Measurements from ENCODE around the gene ZNF75A. TPM values are rescaled to one million over a fixed set of nuclear protein-coding genes. Genes with fewer than 3 reads are reported as not detected.

ZNF75A gene
- total RNA-seq, 1 donor from 2014 or later, result 28.2 TPM

Other genes starting within 250 kb of the ZNF75A start
- 261 and 520 TPM in 2 replicates for gene IL32, start 239.9 kb upstream of the ZNF75A start, total RNA-seq
- not detected in 2 replicates for gene ZSCAN10, start 206.2 kb upstream of the ZNF75A start, total RNA-seq
- 15.2 and 20.5 TPM in 2 replicates for gene ZNF205, start 192.9 kb upstream of the ZNF75A start, total RNA-seq
- 6.1 and 19.3 TPM in 2 replicates for gene ZNF213, start 170.5 kb upstream of the ZNF75A start, total RNA-seq
- not detected in 2 replicates for gene OR1F1, start 117.3 kb upstream of the ZNF75A start, total RNA-seq
- gene ZNF200, start 70.3 kb upstream of the ZNF75A start, total RNA-seq, result 13.4 and 13.7 TPM in 2 replicates
- gene MEFV, start 48.9 kb upstream of the ZNF75A start, total RNA-seq, result 0.10 TPM in 1 of 2 replicates, not detected in the other
- 52.7 and 59.0 TPM in 2 replicates for gene ZNF263, start 22.0 kb upstream of the ZNF75A start, total RNA-seq
- gene TIGD7, start 67 bp upstream of the ZNF75A start, total RNA-seq, result 3.1 and 4.9 TPM in 2 replicates
- gene OR2C1, start 50.4 kb downstream of the ZNF75A start, total RNA-seq, result 0.15 TPM in 1 of 2 replicates, not detected in the other
- 20.5 and 20.7 TPM in 2 replicates for gene ZSCAN32, start 95.5 kb downstream of the ZNF75A start, total RNA-seq
- gene ZNF174, start 95.7 kb downstream of the ZNF75A start, total RNA-seq, result 2.8 and 7.0 TPM in 2 replicates
- gene ZNF597, start 138.0 kb downstream of the ZNF75A start, total RNA-seq, result 3.0 and 3.3 TPM in 2 replicates
- gene NAA60, start 138.2 kb downstream of the ZNF75A start, total RNA-seq, result 6.4 and 34.9 TPM in 2 replicates
- gene C16orf90, start 190.0 kb downstream of the ZNF75A start, total RNA-seq, result not detected in 2 replicates
- gene CLUAP1, start 195.5 kb downstream of the ZNF75A start, total RNA-seq, result 10.1 and 49.9 TPM in 2 replicates